HG03342 (cell line): ENCODE data around the gene RWDD2A.

Source experiments
- ATAC-seq: cut with Tn5 transposase; IDR thresholded peaks from one replicate; pipeline ENCODE4 v1.9.1; 2021; ENCODE audit warnings: mild to moderate bottlenecking, moderate library complexity; ENCODE audit not compliant: unreplicated experiment

RWDD2A gene

DNA sequence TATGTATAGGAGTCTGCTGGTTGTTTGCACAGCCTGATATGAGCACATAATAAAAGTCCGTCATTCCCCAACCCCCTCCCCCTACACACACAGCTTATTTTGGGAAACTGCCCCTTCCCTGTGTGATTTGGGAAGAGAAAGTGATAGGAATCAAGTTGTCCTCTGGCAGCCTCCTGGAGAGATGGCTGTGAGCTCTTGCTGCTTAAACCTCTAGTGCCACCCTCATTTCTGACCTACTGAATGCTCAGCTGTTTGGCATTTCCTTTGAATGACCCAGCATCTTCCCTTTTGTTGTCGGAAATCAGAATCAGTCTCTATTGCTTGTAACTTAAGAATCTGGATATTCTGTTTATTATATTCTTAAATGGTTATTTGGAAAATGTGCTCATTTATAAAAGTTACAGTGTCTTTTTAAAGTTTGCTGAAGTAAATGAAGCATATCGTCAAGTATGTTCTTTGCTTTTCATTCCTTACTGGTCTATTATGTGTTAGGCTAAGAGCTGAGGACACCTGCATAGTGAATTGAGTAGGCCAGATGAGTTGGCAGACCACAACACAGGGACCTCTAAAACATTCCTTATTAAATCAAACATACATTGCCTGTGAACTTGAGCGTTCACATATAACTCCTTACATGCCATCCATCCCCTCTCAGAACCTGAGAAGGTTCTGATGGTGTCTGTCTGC is 5.5 kb downstream of the RWDD2A start:
- ATAC-seq = no peak

DNA sequence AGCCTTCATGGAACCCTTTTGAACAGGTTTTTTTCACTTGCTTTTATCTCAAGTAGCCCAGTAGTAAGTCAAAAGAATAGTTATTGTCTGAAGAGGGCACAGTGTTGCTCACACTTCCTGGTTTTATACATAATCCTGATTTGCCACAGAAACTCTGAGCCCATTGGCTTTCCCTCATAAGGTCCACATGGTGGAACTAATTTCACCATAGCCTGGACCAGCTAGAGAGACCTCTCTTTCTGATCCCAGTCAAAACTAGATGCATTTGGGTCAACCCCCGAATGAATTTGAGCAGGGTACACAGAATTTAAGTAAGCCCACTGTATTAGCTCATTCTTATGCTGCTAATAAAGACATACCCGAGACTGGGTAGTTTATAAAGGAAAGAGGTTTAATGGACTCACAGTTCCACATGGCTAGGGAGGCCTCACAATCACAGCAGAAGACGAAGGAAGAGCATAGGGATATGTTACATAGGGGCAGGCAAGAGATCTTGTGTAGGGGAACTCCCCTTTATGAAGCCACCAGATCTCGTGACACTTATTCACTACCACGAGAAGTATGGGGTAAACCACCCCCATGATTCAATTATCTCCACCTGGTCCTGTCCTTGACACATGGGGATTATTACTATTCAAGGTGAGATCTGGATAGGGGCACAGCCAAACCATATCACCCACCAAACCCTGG is 6.2 kb downstream of the RWDD2A start:
- no peak for ATAC-seq

DNA sequence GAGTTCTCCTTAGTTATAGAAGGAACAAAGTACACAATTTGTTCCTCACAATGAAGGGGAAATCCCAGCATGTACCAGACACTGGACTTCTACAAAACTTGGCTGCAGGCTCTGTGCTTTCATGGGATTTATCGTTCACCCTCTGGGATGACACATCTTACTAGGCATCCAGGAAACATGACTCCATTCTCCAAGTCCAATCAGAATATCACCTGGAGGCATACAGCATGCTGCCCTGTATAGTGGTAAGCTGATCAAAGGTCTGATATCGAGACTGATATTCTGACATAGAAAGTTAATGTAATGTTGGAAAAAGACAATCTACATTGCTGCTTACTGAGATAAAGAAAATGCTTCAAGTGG is 6.7 kb downstream of the RWDD2A start:
- ATAC-seq = no peak

- no peak for ATAC-seq
These were observed 8.9 kb downstream of the RWDD2A start for GRCh38 chr6:83202031-83202430.

- peak; percentile 100 for ATAC-seq
These were observed 22.2 kb downstream of the RWDD2A start for GRCh38 chr6:83215131-83216047.

GRCh38 chr6:83216806-83217205 is 23.6 kb downstream of the RWDD2A start:
- no peak for ATAC-seq

DNA sequence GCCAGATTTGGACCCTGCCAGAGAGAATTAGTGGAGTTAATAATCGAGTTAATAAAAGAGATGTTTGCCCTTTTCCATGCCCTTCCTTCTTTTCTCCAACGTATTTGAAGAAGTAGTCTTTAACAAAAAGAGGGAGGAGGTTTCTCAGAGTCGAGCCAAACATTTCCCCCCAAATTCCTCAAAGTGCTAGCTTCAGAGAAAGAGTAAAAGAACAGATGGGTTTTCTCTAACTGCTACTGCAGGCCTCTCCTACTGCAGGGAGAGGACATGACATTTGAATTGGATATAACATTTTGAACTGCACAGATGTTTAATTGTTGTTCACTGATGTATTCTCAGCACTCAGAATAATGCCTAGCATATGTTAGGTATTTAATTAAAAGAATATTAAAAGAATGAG is 25.5 kb downstream of the RWDD2A start:
- ATAC-seq = no peak

GRCh38 chr6:83220121-83220520 is 27.0 kb downstream of the RWDD2A start:
- no peak for ATAC-seq

- ATAC-seq = no peak
These were observed 28.1 kb downstream of the RWDD2A start for GRCh38 chr6:83221276-83221675.

DNA sequence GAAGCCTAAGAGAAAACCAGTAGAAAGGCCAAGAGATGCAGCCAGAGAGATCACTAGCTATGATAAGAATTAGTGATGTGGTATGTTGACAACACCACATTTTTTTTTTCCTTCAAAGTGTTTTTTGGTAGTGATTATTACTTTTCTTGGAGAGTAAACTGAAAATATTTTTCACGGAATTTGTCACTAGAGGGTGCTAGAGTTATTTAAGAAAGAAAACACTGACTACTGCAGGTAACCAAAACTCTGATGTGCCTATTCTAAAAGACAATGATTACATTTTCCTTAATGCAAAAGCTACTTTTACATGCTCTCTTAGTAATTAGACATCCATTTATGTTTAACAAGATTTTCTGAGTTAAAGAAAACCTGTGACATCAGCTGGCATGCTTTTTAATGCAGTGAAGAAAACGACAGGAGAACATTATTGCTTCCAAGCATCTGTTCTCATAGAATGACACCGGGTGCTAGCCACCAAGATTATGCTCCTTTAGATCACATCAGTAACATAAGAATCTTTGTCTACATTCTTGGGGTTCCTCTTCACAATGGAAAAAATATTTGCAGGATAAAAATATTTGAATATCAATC is 28.8 kb downstream of the RWDD2A start:
- ATAC-seq = no peak

DNA sequence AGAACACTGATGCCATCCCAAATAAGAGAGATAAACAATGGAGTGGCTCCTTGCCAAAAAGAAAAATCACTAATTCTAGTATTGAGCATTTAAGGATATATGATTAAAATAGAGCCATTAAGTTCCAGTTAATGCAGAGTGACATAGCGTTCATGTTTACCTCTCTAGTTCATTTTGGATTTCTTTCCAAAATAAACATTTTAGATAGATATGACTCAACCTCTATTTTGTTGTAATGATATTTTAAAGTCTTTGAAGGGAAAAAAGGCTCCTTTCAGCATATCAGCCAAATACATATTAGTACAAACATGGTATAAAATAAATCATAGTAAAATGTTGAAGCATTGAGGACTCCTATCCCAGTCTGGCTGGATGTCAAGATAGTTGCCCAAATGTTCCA is 33.4 kb downstream of the RWDD2A start:
- ATAC-seq = no peak

DNA sequence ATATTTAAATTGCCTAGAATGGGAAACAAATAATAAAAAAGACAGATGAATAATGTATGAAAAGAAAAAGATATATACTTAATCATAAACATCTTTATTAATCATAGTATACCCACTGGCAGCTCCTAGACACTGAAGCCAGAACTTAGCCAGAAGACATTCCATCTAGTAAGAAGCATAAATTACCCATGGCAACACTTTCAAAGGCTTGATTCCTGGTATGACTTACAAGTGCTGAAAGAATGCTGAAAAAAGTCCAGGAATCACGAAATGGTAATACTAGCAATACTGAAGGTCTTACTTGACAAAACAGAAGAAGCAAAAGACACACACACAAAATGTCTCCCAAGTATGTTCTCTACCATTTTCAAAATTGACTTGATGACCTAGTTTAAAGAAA is 38.0 kb downstream of the RWDD2A start:
- ATAC-seq = no peak

GRCh38 chr6:83247471-83247870 is 54.3 kb downstream of the RWDD2A start:
- ATAC-seq = no peak
